ENCODE results near the gene MAN1C1.

DNA sequence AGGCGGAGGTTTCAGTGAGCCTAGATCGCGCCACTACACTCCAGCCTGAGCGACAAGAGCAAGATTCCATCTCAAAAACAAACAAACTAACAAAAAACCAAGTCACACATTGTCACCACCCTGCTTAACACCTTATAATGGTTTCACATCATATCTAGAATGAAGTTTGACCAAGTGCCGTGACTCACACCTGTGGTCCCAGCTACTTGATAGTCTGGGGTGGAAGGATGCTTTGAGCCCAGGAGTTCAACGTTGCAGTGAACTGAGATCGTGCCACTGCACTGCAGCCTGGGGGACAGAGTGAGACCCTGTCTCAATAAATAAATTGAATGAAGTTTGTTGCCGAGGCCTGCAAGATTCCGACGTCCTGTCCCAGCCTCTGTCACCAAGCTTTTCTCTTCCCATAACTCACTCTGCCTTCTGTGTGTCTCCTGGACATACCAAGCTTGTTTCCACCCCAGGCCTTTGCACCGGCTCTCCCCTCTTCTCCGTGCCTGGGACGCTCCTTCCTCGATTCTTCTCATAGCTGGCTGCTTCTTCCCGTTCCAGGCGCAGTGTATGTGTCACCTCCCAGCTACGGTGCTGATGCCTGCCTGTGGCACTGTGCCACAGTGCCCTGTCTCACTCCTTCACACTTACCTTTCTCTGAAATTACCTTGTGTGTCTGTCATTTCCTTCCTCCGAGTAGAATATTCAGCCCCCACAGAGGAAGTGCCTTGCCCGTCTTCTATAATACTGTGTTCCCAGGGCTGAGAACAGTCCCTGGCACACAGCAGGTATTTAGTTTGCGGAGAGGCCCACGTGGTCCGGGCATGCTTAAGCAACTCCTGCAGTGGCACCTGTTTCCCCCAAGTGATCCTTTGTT, 179.6 kb downstream of the MAN1C1 start:
- TF ChIP-seq CHD2 (IDR thresholded peaks at IDR 0.05; ENCODE audit: low read length, partially characterized antibody) (no peak), YY1 (IDR thresholded peaks at IDR 0.05; ENCODE audit: low read depth) (no peak), TAF1 (IDR thresholded peaks at IDR 0.05; ENCODE audit: borderline replicate concordance, low read depth, low read length) (no peak), EZH2phosphoT487 (IDR thresholded peaks at IDR 0.05; ENCODE audit: borderline replicate concordance, low read depth) (no peak), TCF12 (IDR thresholded peaks at IDR 0.05) (no peak), GABPA (IDR thresholded peaks at IDR 0.05; ENCODE audit: low read depth) (no peak), MXI1 (IDR thresholded peaks at IDR 0.05; ENCODE audit: low read depth, low read length) (no peak), RAD21 (IDR thresholded peaks at IDR 0.05; ENCODE audit: low read length) (no peak)
- TF ChIP-seq, protein P1, sequence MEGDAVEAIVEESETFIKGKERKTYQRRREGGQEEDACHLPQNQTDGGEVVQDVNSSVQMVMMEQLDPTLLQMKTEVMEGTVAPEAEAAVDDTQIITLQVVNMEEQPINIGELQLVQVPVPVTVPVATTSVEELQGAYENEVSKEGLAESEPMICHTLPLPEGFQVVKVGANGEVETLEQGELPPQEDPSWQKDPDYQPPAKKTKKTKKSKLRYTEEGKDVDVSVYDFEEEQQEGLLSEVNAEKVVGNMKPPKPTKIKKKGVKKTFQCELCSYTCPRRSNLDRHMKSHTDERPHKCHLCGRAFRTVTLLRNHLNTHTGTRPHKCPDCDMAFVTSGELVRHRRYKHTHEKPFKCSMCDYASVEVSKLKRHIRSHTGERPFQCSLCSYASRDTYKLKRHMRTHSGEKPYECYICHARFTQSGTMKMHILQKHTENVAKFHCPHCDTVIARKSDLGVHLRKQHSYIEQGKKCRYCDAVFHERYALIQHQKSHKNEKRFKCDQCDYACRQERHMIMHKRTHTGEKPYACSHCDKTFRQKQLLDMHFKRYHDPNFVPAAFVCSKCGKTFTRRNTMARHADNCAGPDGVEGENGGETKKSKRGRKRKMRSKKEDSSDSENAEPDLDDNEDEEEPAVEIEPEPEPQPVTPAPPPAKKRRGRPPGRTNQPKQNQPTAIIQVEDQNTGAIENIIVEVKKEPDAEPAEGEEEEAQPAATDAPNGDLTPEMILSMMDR (IDR thresholded peaks at IDR 0.05), result no peak
